Mucosa of gallbladder (tissue), 1 donor: ENCODE measurements around the gene DIDO1. TPM values are rescaled to one million over a fixed set of nuclear protein-coding genes. Genes with fewer than 3 reads are reported as not detected.

Experiments
- DNase-seq: peaks from one replicate; pipeline ENCODE4 v3.0.0-alpha.2; 2020; ENCODE audit warnings: low spot score
- total RNA-seq: library from RNA; stranded (reverse); gene quantifications from one replicate; pipeline ENCODE4 v1.2.1, GENCODE V29; 2021
- donor health status: DM: no; HTN: no; CAD: no.

Gene DIDO1
- total RNA-seq, 1 donor from 2014 or later: 61.1 TPM

- DNase-seq: no peak
Measured at GRCh38 chr20:62895539-62895938, 30.8 kb downstream of the DIDO1 start.

GRCh38 chr20:62894261-62894660 is 32.0 kb downstream of the DIDO1 start:
- DNase-seq: no peak

GRCh38 chr20:62893700-62894099 is 32.6 kb downstream of the DIDO1 start:
- DNase-seq: no peak

GRCh38 chr20:62892348-62893304 is 33.7 kb downstream of the DIDO1 start:
- no peak for DNase-seq

- no peak for DNase-seq
Measured at GRCh38 chr20:62891111-62891510, 35.2 kb downstream of the DIDO1 start.

GRCh38 chr20:62890444-62890843 is 35.9 kb downstream of the DIDO1 start:
- DNase-seq: no peak

GRCh38 chr20:62889871-62890270 is 36.4 kb downstream of the DIDO1 start:
- no peak for DNase-seq

GRCh38 chr20:62889411-62889810 is 36.9 kb downstream of the DIDO1 start:
- no peak for DNase-seq

GRCh38 chr20:62888910-62889309 is 37.4 kb downstream of the DIDO1 start:
- DNase-seq: no peak

GRCh38 chr20:62888406-62888805 is 37.9 kb downstream of the DIDO1 start:
- no peak for DNase-seq

GRCh38 chr20:62887860-62888239 is 38.5 kb downstream of the DIDO1 start:
- no peak for DNase-seq

- peak; percentile 53 for DNase-seq
Measured at GRCh38 chr20:62887152-62887859, 39.0 kb downstream of the DIDO1 start.

- no peak for DNase-seq
Measured at GRCh38 chr20:62886709-62887058, 39.6 kb downstream of the DIDO1 start.

- DNase-seq: no peak
Measured at GRCh38 chr20:62885896-62886708, 40.2 kb downstream of the DIDO1 start.

- DNase-seq: no peak
Measured at GRCh38 chr20:62885046-62885895, 41.0 kb downstream of the DIDO1 start.

- no peak for DNase-seq
Measured at GRCh38 chr20:62884556-62884955, 41.7 kb downstream of the DIDO1 start.

GRCh38 chr20:62882426-62882825 is 43.9 kb downstream of the DIDO1 start:
- no peak for DNase-seq

GRCh38 chr20:62881662-62882395 is 44.5 kb downstream of the DIDO1 start:
- DNase-seq: no peak

- no peak for DNase-seq
Measured at GRCh38 chr20:62880935-62881661, 45.2 kb downstream of the DIDO1 start.
